KG1 (cell line): ENCODE data around the gene OSBPL5.
"Not testable (repeated sequence)": the region's sequence is repeated elsewhere in the genome, so short reads cannot be mapped to it uniquely, and the experiment has no call there.

ENCODE experiments used
- DNase-seq: peaks from one replicate; lab custom pipeline; 2025; lab: John Stamatoyannopoulos, UW

Gene OSBPL5

GRCh38 chr11:3120071-3120792 is 44.9 kb downstream of the OSBPL5 start:
- no peak for DNase-seq

GRCh38 chr11:3119141-3119821 is 45.8 kb downstream of the OSBPL5 start:
- DNase-seq: no peak

GRCh38 chr11:3115321-3115720 is 49.8 kb downstream of the OSBPL5 start:
- no peak for DNase-seq

- DNase-seq: not testable (repeated sequence)
Observed at GRCh38 chr11:3113661-3114060, 51.4 kb downstream of the OSBPL5 start.

GRCh38 chr11:3111919-3112690 is 53.0 kb downstream of the OSBPL5 start:
- no peak for DNase-seq

- no peak for DNase-seq
Observed at GRCh38 chr11:3111466-3111865, 53.6 kb downstream of the OSBPL5 start.

GRCh38 chr11:3109921-3110706 is 55.0 kb downstream of the OSBPL5 start:
- no peak for DNase-seq

- DNase-seq: no peak
Observed at GRCh38 chr11:3109434-3109833, 55.7 kb downstream of the OSBPL5 start.

GRCh38 chr11:3108183-3108721 is 56.9 kb downstream of the OSBPL5 start:
- no peak for DNase-seq

- DNase-seq: no peak
Observed at GRCh38 chr11:3107608-3108182, 57.4 kb downstream of the OSBPL5 start.

- DNase-seq: no peak
Observed at GRCh38 chr11:3106736-3107524, 58.2 kb downstream of the OSBPL5 start.

GRCh38 chr11:3105791-3106735 is 59.0 kb downstream of the OSBPL5 start:
- no peak for DNase-seq

- DNase-seq: no peak
Observed at GRCh38 chr11:3104961-3105790, 59.9 kb downstream of the OSBPL5 start.

GRCh38 chr11:3104051-3104714 is 60.9 kb downstream of the OSBPL5 start:
- DNase-seq: no peak

- DNase-seq: no peak
Observed at GRCh38 chr11:3103076-3103475, 62.0 kb downstream of the OSBPL5 start.

GRCh38 chr11:3102641-3102921 is 62.5 kb downstream of the OSBPL5 start:
- no peak for DNase-seq

- no peak for DNase-seq
Observed at GRCh38 chr11:3101921-3102640, 63.0 kb downstream of the OSBPL5 start.

GRCh38 chr11:3099178-3099577 is 65.9 kb downstream of the OSBPL5 start:
- no peak for DNase-seq
